DLD1 (cell line): ENCODE data around the gene TK2.
"Not testable (repeated sequence)": the region's sequence is repeated elsewhere in the genome, so short reads cannot be mapped to it uniquely, and the experiment has no call there.

Experiments
- in situ Hi-C: cut with HindIII; loops from 2 replicates; pipeline ENCODE4 v1.10.0; 2017; ENCODE audit warnings: low sequenced_read_pairs

TK2 gene

GRCh38 chr16:66521252-66521713 is 28.6 kb downstream of the TK2 start:
- in situ Hi-C loops = no loop called here

DNA sequence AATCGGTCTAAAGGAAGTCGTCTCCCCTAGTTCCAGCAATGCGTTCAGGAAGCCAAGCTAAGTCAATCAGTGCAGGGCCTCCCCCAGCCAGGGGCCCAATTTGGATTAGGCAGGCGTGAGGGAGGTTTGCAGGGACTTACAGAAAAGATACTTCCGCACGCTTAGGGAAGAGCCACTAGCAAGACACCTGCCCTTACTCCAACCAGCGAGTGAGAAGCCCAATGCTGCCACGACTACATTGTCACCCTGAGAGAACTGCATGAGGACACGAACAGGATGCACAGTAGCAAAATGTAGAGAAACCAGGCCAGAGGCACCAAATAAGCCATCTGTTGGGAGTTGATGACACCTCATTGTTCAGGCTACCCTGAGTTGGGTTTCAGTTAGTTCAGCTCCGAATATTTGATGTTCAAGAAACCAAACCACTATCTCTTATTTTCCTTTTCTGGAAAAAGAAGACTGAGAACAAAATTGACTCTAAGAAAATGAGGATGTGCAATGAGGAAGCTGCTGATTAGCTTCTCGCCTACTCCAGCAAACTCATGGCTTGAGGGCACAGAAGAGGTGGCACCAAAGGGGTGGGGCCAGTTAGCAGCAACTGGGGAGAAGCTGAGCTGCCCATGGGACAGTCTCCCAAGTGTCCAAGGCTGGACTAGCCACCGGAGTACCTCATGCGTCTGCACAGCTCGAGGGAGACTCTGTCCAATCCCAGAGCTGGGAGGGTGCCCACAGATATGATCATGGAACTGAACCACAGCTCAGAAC is 29.3 kb downstream of the TK2 start:
- in situ Hi-C loops = no loop called here

- in situ Hi-C loops = no loop called here
These were observed 30.2 kb downstream of the TK2 start for GRCh38 chr16:66519482-66520373.

DNA sequence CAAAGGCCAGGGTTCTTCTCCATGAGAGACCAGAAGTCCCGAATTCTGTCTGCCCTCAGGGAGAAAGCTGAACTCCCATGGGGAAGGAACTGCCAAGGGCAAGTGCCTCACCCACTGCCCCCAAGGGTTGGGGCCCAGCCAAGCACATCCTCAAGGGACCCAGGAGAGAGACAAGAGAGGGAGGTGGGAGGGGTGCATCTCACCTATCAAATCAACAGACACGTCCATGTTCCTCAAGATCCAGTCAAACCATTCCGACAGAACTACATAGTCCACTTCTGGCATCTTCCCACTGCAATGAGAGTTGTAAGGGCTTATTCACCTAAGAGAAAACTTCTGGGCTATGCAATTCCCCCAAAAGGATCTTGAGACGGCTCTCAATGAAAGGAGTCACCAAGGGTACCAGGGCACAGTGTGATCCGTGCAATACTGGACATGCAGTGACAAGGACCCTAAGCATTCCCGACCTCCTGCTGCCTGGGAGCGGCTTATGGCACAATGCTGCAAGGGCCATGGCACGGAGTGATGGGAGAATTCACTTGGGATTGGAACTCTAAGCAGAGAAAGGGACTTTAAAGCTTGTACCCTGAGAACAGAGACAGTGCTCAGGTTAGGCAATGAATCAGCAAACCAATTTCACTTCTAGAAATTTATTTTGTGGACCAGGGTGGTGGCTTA is 32.2 kb downstream of the TK2 start:
- in situ Hi-C loops = no loop called here

DNA sequence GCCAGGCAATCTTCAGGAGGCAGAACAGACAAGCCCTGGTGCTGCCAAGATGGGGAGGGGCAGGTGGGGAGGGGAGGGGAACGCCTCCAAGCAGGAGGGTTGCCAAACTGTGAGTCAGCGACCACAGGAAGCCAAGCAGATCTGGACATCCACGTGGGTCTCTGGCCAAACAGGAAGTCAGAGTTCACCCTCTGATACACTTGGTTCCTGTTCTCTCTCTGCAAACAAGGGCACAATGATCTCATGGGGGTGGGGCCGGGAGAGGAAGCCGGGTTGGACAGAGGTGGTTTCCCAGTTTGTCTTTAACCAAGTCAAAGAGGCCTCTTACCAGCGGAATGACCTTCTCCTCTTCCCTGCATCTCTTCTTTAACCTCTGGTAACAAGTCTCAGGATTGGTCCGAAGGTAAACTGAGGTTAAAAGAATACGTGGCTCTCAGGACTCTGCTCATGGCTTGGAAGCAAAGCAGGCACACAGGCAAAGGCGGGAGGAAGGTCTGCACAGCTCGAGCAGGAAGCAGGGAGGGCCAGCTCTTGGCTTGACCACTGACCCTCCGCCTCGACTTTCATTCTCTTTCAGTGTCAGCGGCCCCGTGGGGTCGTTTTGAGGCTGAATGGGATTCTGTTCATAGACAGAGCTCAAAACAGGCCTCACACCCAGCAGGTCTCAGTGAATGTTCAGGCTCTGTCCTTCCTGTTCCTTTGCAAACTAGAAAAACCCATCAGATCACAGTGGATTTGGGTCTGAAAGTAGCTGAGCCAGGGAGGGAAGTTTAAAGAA is 32.9 kb downstream of the TK2 start:
- in situ Hi-C loops = no loop called here

- in situ Hi-C loops = no loop called here
These were observed 33.5 kb downstream of the TK2 start for GRCh38 chr16:66516509-66516807.

- in situ Hi-C loops = no loop called here
These were observed 34.1 kb downstream of the TK2 start for GRCh38 chr16:66515596-66516508.

GRCh38 chr16:66514980-66515595 is 34.8 kb downstream of the TK2 start:
- in situ Hi-C loops = not testable (repeated sequence)

- in situ Hi-C loops = not testable (repeated sequence)
These were observed 35.5 kb downstream of the TK2 start for GRCh38 chr16:66514391-66514790.

- in situ Hi-C loops = no loop called here
These were observed 36.7 kb downstream of the TK2 start for GRCh38 chr16:66513111-66513723.

DNA sequence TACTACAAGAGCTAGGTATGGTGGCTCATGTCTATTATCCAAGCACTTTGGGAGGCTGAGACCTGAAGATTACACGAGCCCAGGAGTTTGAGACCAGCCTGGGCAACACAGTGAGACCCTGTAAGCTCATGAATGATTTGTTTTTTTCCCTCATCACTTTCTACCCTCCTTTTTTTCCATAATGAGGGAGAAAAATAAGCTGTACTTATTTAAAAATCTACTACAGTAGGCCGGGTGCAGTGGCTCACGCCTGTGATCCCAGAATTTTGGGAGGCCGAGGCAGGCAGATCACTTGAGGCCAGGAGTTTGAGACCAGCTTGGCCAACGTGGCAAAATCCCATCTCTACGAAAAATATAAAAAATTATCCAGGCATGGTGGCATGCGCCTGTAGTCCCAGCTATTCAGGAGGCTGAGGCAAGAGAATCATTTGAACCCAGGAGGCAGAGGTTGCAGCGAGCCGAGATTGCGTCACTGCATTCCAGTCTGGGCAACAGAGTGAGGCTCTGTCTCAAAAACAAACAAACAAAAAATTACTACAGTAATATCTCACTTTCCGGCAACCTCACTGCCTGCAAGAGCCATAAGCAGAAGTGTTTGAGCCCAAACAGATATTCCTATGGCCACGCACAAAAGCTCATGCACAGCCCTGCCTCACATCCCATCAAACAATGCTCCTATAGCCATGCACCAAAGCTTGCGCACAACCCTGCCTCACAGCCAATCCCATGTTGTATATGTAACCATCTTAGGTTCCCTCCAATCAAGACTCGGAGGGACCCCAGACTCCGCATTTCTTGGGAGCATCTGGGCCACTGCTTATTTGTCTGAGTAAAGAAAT is 37.4 kb downstream of the TK2 start:
- in situ Hi-C loops = no loop called here

DNA sequence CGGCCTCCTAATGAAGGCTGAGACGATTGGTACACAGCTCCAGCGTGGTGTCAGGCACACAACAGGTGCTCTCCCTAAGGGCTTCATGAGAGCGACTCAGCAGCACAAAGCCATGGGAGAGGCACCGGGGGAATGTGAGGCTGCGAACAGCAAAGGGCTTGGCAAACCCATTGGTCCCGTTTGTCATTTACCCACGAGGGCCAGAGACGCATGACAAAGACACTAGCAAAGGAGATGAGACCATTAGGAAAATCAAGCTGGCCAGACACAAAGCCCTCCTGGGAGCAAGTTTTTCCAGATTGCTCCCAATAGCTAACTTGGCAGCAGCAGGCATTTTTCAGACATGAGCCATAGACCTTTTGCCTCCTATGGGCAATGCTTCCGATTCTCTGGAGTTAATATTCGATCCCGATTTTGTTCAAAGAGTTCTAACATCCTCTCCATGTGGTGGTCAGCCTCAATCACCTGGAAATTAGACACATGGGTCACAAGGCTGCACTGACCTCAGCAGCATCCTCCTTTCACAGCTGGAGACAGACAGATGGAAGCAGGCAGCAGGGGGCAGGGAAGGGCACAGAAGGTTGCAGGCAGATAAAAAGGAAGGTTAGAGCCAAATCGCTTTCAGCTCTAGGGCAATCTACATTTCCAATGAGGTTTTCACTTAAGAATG is 38.2 kb downstream of the TK2 start:
- in situ Hi-C loops = no loop called here

GRCh38 chr16:66510711-66511601 is 39.0 kb downstream of the TK2 start:
- in situ Hi-C loops = no loop called here

- in situ Hi-C loops = no loop called here
These were observed 39.6 kb downstream of the TK2 start for GRCh38 chr16:66510298-66510697.

GRCh38 chr16:66509576-66509975 is 40.3 kb downstream of the TK2 start:
- in situ Hi-C loops = no loop called here

DNA sequence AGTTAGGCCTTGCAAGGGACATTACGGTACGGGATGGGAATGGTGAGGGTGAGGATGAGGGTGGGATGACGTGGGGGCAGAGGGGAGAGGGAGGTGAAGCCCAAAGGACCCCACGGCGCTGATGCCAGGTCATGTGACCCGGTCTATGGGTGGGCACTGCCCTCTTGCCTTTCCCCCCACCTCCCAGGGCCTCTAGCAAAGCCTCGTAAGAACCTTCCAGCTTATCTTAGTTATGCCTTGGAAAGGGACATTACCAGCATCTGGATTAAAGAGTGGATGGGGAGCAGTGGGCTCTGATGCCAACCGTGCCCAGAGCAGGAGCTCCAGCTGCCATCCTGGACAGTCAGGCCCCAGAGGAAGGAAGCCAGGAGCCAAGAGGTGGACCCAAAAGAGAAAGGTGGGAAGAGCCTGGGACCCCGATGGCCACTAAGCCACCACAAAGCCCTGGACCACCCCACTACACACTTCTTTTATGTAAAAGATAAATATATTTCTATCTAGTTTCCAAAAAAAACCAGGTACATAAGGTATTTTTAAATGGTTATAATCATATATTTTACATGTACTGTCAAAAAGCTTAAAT is 40.9 kb downstream of the TK2 start:
- in situ Hi-C loops = no loop called here
